Brain microvascular endothelial cell (primary cell): ENCODE measurements around the gene STAG2.

Experiments
- DNase-seq: peaks from one replicate; pipeline ENCODE4 v3.0.0-alpha.2; 2020
- H3K27ac ChIP-seq: fragments of 250-450 bp; sonication (Bioruptor Pico); 2 replicates; pipeline ENCODE4 v1.5.1; 2020; ENCODE audit warnings: mild to moderate bottlenecking, moderate library complexity
- H3K27me3 ChIP-seq: fragments of 250-450 bp; sonication (Bioruptor Pico); replicated peaks from 2 replicates; pipeline ENCODE4 v1.5.1; 2020; ENCODE audit warnings: mild to moderate bottlenecking
- H3K36me3 ChIP-seq: fragments of 250-450 bp; sonication (Bioruptor Pico); replicated peaks from 2 replicates; pipeline ENCODE4 v1.5.1; 2020; ENCODE audit warnings: mild to moderate bottlenecking
- H3K4me3 ChIP-seq: 2 replicates; pipeline ENCODE4 v1.5.1; 2011; ENCODE audit warnings: low read depth, mild to moderate bottlenecking, control low read depth, low read length, moderate library complexity
- in situ Hi-C: cut with HindIII; loops from 2 replicates; pipeline ENCODE4 v1.10.0; 2017; ENCODE audit warnings: low sequenced_read_pairs, low pct_ligation_motif_present
- TF ChIP-seq, protein P1 (sequence below): IDR thresholded peaks from 2 replicates; pipeline ENCODE4 v1.5.1; 2011; ENCODE audit warnings: low read depth, mild to moderate bottlenecking, moderate library complexity, low read length, control low read depth, inconsistent platforms; ENCODE audit errors: missing control alignments

Gene STAG2

DNA sequence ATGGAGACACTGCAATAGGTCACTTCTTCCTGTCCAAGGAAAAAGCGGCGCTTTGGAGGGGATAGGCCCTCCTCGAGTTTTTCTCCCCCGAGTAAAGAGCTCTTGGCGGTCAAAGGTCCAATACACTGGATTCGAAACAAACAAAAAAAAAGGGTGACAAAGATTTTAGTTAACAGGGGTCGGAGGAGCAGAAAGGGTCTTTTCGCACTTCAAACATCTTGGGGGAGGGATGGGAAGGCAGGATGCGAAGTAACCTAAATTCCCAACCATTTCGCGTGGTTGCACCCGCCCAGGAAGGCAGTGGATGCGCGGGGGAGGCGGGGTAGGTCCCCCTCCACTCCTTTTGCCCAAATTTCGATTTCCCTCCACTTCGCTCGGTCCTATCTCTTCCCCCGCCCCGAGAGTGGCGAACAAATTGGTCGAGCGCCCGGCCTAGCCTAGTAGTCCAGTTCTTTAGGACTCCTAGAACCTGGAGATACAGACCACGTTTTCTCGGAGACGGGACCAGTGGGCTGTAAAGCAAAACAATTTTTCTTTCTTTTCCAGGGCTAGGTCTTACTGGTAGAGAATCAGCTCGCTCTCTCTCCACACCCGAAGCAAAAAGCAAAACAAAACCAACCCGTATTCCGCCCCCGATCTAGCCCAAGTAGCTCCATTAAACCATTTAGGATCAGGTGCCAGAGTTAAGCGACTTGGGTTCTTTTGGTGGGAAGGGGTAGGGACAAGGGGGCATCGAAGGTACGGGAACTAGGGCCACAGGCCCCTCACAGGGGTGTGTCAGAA is 2.0 kb upstream of the STAG2 start:
- Histone ChIP-seq H3K36me3 (no peaks in the 10 kb centered on the region), H3K27ac (peak overlapping the region; percentile 83), H3K27me3 (no peaks in the 10 kb centered on the region), H3K4me3 (peak overlapping the region; percentile 67)
- no peak for DNase-seq
- in situ Hi-C loops = no loop called here
- TF ChIP-seq, protein P1, sequence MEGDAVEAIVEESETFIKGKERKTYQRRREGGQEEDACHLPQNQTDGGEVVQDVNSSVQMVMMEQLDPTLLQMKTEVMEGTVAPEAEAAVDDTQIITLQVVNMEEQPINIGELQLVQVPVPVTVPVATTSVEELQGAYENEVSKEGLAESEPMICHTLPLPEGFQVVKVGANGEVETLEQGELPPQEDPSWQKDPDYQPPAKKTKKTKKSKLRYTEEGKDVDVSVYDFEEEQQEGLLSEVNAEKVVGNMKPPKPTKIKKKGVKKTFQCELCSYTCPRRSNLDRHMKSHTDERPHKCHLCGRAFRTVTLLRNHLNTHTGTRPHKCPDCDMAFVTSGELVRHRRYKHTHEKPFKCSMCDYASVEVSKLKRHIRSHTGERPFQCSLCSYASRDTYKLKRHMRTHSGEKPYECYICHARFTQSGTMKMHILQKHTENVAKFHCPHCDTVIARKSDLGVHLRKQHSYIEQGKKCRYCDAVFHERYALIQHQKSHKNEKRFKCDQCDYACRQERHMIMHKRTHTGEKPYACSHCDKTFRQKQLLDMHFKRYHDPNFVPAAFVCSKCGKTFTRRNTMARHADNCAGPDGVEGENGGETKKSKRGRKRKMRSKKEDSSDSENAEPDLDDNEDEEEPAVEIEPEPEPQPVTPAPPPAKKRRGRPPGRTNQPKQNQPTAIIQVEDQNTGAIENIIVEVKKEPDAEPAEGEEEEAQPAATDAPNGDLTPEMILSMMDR = no peak

DNA sequence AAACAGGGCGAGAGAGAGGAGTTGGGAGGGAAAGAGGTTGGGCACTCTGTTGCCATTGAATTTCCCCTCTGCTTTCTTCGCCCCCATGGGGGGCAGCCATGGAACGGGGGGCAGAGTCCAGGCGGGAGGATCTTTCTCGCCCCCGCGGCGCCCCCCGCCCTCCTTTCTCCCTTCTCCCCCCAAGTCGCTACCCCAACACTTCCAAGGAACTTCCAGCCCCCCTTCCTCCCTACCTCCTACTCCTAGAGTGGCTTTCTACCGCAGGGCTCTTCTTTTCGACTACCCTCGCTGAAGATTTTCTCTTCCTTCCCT is 594 bp upstream of the STAG2 start:
- in situ Hi-C loops = no loop called here
- Histone ChIP-seq H3K27me3 (no peaks in the 10 kb centered on the region), H3K4me3 (peak overlapping the region; percentile 73), H3K36me3 (no peaks in the 10 kb centered on the region), H3K27ac (peak overlapping the region; percentile 97)
- no peak for DNase-seq
- TF ChIP-seq, protein P1 = no peak

DNA sequence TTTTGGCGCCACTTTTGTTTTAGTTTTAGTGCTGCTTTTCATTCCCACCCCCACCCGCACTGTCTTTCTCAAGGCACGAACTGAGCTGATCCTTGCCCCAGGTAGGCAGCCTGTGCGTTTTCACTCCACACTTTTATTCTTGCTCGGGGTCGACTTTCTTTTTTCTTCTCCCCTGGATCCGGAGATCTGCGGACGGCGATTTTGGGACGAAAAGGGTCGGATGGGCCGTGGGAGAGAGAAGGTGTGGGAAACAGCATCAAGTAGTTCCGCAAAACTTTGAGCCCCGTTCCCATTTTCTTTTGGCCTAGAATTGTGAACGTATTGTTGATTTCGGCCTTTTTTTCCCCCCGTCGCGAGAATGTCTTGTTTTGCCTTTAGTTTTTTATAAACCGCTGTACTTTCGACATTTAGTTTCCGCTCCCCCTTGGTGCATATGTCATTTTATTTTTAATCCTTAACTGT is 531 bp downstream of the STAG2 start:
- Histone ChIP-seq H3K27ac (peak overlapping the region; percentile 97), H3K36me3 (no peaks in the 10 kb centered on the region), H3K4me3 (peak overlapping the region; percentile 73), H3K27me3 (no peaks in the 10 kb centered on the region)
- TF ChIP-seq, protein P1 = no peak
- DNase-seq = no peak
- in situ Hi-C loops = no loop called here

DNA sequence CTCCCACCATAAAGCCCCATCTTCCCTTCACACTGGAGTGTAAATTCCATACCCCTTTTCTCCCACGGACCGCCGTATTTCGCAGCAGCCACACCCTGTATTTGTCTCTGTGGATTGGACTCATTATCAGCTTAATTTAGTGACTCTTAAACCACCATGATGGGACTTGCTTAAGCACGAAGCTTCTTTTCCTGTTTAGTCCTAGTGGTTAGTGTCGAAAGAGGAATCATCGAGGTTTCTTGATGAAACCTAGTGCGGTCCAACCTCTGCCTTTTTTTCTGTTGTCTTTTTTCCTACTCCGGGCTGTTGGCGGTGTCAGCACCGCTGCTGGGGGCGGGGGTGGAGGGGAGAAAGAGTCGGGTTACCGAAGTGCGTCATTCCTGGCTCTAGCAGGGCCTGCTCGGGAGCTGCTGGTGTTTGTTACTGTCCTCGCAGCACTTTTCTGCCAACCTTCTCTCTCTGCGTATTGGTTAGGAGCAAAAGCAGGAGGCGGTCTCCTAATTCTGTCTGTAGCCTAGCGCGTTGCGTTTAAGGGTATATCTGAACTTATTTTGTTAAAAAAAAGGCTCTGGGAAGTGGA is 1.4 kb downstream of the STAG2 start:
- peak; percentile 94 for DNase-seq
- peak overlapping the region; percentile 97 for H3K27ac ChIP-seq
- in situ Hi-C loops = no loop called here
- no peaks in the 10 kb centered on the region for H3K36me3 ChIP-seq
- peak overlapping the region; percentile 73 for H3K4me3 ChIP-seq
- H3K27me3 ChIP-seq = no peaks in the 10 kb centered on the region
- TF ChIP-seq, protein P1 = no peak

DNA sequence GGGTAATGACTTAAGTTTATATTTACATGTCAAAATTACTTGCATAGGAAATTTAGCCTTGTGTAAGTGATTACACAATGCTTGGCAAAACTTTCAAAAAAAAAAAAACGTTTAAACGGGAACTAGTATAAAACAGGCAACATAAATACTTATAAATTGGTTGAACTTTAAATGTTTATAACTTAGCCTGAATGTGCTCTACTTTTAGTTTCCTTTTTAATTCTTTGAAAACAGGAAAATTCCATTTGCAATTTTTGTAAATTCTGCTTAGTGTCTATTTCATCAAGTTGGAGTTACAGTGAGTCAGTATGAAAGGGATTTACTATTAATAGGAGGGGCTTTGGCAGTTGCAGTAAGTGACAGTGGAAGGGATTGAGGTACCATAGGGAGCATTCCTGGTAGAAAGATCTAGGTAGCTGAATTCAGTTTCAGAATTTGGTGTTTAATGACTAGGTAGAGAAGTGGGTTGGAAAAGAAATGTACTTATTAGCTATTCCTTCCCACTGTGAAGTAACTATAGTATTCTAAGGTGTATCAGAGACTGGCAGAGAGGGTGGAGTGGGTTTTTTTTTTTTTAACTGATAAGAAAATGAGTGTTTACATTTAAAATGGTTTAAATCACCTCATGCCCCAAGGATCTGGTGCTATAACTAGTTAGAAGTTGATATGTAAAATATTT is 2.8 kb downstream of the STAG2 start:
- no peak for DNase-seq
- TF ChIP-seq, protein P1 = no peak
- Histone ChIP-seq H3K27ac (no peak overlapping the region), H3K4me3 (no peak overlapping the region), H3K36me3 (no peaks in the 10 kb centered on the region), H3K27me3 (no peaks in the 10 kb centered on the region)
- in situ Hi-C loops = no loop called here
